HG02885 (cell line): ENCODE measurements around the gene STARD13.

Experiments
- ATAC-seq: cut with Tn5 transposase; IDR thresholded peaks from one replicate; pipeline ENCODE4 v1.9.1; 2021; ENCODE audit warnings: mild to moderate bottlenecking; ENCODE audit not compliant: unreplicated experiment, poor library complexity

The STARD13 gene

GRCh38 chr13:33076001-33076992 lies 209.3 kb downstream of the STARD13 start:
- ATAC-seq, result no peak

GRCh38 chr13:33073338-33073737 lies 212.2 kb downstream of the STARD13 start:
- no peak for ATAC-seq

GRCh38 chr13:33072759-33073158 lies 212.8 kb downstream of the STARD13 start:
- ATAC-seq, result no peak

GRCh38 chr13:33072282-33072681 lies 213.3 kb downstream of the STARD13 start:
- ATAC-seq, result no peak

GRCh38 chr13:33070713-33071112 lies 214.8 kb downstream of the STARD13 start:
- no peak for ATAC-seq

GRCh38 chr13:33069365-33069764 lies 216.2 kb downstream of the STARD13 start:
- ATAC-seq, result no peak

- no peak for ATAC-seq
These were observed 219.2 kb downstream of the STARD13 start for GRCh38 chr13:33066329-33066728.

- ATAC-seq, result no peak
These were observed 224.7 kb downstream of the STARD13 start for GRCh38 chr13:33060815-33061214.

- ATAC-seq, result no peak
These were observed 226.7 kb downstream of the STARD13 start for GRCh38 chr13:33058776-33059327.

- ATAC-seq, result peak; percentile 59
These were observed 228.4 kb downstream of the STARD13 start for GRCh38 chr13:33057019-33057780.

GRCh38 chr13:33053397-33054066 lies 232.0 kb downstream of the STARD13 start:
- ATAC-seq, result no peak
